Measurements from ENCODE around the gene FANCE.

DNA sequence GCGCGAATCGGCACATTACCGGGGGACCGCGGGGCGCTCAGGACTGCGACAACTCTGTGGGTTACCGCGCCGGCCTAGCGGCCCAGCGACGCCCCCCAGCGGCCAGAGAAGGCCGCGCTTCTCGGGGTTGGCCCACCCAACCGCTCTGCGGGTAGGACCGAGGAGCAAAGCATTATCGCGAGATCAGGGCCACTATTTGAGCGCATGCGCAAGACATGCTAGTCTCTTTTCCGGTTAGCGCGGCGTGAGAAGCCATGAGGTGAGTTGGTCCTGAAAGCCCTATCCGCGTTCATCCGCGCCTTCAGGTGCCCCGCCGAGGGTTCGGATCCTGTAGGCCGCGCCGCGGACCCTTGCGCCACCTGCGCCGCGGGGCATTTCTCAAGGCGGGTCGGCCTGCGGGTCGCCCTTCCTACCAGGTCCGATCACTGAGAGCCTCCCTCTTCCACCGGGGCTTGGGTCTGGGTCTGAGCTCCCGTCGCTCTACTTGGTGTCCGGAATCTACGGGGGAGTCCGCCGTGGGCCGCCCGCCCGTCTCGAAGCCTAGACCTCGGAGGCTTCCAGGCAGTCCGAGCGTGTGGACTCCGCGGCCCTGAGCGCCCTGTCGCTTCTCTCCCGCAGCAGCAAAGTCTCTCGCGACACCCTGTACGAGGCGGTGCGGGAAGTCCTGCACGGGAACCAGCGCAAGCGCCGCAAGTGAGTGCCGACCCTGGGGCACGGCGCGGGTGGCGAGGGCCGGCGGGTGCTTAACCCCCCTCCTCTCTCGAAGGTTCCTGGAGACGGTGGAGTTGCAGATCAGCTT, 16.2 kb downstream of the FANCE start, which contains the start of gene RPL10A:
- TF ChIP-seq POLR2AphosphoS5 (IDR thresholded peaks at IDR 0.05; ENCODE audit: low read depth, low read length): peak; percentile 100
- TF ChIP-seq, protein P1, sequence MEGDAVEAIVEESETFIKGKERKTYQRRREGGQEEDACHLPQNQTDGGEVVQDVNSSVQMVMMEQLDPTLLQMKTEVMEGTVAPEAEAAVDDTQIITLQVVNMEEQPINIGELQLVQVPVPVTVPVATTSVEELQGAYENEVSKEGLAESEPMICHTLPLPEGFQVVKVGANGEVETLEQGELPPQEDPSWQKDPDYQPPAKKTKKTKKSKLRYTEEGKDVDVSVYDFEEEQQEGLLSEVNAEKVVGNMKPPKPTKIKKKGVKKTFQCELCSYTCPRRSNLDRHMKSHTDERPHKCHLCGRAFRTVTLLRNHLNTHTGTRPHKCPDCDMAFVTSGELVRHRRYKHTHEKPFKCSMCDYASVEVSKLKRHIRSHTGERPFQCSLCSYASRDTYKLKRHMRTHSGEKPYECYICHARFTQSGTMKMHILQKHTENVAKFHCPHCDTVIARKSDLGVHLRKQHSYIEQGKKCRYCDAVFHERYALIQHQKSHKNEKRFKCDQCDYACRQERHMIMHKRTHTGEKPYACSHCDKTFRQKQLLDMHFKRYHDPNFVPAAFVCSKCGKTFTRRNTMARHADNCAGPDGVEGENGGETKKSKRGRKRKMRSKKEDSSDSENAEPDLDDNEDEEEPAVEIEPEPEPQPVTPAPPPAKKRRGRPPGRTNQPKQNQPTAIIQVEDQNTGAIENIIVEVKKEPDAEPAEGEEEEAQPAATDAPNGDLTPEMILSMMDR (IDR thresholded peaks at IDR 0.05): peak; percentile 99
